ENCODE measurements around the gene CSRP1. TPM values are rescaled to one million over a fixed set of nuclear protein-coding genes. Genes with fewer than 3 reads are reported as not detected.

Gene CSRP1
- total and polyA plus RNA-seq, 2 of the 13 experiments (the other 11 are each of a cell fraction or from before 2014, with no cell fraction given), result 17.7 to 68.9 TPM

GRCh38 chr1:201500670-201501120 lies 6.2 kb downstream of the CSRP1 start (continued):
- no peak for TF ChIP-seq ZNF318 (CRISPR knock-in tag; IDR thresholded peaks at IDR 0.05)
- TF ChIP-seq NFE2L2 (IDR thresholded peaks at IDR 0.05; ENCODE audit: low read length), result no peak
- TF ChIP-seq ZNF710 (CRISPR knock-in tag; IDR thresholded peaks at IDR 0.05; ENCODE audit: borderline replicate concordance), result no peak
- no peak for TF ChIP-seq ZNF83 (CRISPR knock-in tag; IDR thresholded peaks at IDR 0.05; ENCODE audit: borderline replicate concordance)
- no peak for TF ChIP-seq ZNF800 (CRISPR knock-in tag; IDR thresholded peaks at IDR 0.05)
- TF ChIP-seq ONECUT2 (CRISPR knock-in tag; IDR thresholded peaks at IDR 0.05), result peak; percentile 90
- no peak for TF ChIP-seq ZNF549 (CRISPR knock-in tag; IDR thresholded peaks at IDR 0.05)
- no peak for TF ChIP-seq ZNF768 (CRISPR knock-in tag; IDR thresholded peaks at IDR 0.05)
- no peak for TF ChIP-seq TRAFD1 (CRISPR knock-in tag; IDR thresholded peaks at IDR 0.05; ENCODE audit: borderline replicate concordance)
- no peak for TF ChIP-seq ZNF496 (CRISPR knock-in tag; IDR thresholded peaks at IDR 0.05; ENCODE audit: insufficient replicate concordance)
- TF ChIP-seq SOX13 (IDR thresholded peaks at IDR 0.05), result no peak
- 0 out of 4 replicates have a peak, but pooled peaks of 1 of the 2 experiments have one; percentile 16 for TF ChIP-seq SOX13 (CRISPR knock-in tag; conservative IDR thresholded peaks at IDR 0.05 in 1 of 2, IDR thresholded peaks at IDR 0.05 in 1 of 2)
- TF ChIP-seq FOXO1 (CRISPR knock-in tag; IDR thresholded peaks at IDR 0.05), result no peak
- no peak for TF ChIP-seq IRF1 (CRISPR knock-in tag; IDR thresholded peaks at IDR 0.05; ENCODE audit: low read depth)
- no peak for TF ChIP-seq TEAD3 (CRISPR knock-in tag; optimal IDR thresholded peaks at IDR 0.05; ENCODE audit: borderline replicate concordance)
